Testis (tissue), 3 donors: ENCODE data around the gene SPIN1. TPM values are rescaled to one million over a fixed set of nuclear protein-coding genes. Genes with fewer than 3 reads are reported as not detected.
"Not testable (repeated sequence)": the region's sequence is repeated elsewhere in the genome, so short reads cannot be mapped to it uniquely, and the experiment has no call there.

Experiments
- DNase-seq: peaks from one replicate; pipeline ENCODE4 v3.0.0-alpha.2; 2019
- H3K27ac ChIP-seq, 2 donors: fragments of 200-600 bp; sonication (generic); one replicate each; pipeline ENCODE4 v1.5.1; 2019
- H3K27me3 ChIP-seq: fragments of 200-600 bp; sonication (generic); one replicate; pipeline ENCODE4 v1.5.1; 2019
- H3K36me3 ChIP-seq: fragments of 200-600 bp; sonication (generic); one replicate; pipeline ENCODE4 v1.5.1; 2017; ENCODE audit warnings: low read depth; ENCODE audit errors: missing control alignments
- H3K4me1 ChIP-seq: fragments of 200-600 bp; sonication (generic); one replicate; pipeline ENCODE4 v1.5.1; 2019
- H3K4me3 ChIP-seq, 2 donors: fragments of 200-600 bp; sonication (generic); one replicate each; pipeline ENCODE4 v1.5.1; 2017 to 2019
- H3K9me3 ChIP-seq: fragments of 200-600 bp; sonication (generic); one replicate; pipeline ENCODE4 v1.5.1; 2017
- CTCF ChIP-seq, 3 experiments: fragments of 450-650 bp in 2 of 3; fragments of 200-600 bp in 1 of 3; sonication (generic) in 1 of 3; IDR thresholded peaks; one replicate each; pipeline ENCODE4 v1.5.1; 2016 to 2019; ENCODE audit warnings: antibody characterized with exemption in 3 of 3, mild to moderate bottlenecking in 2 of 3, moderate library complexity in 1 of 3
- POLR2A ChIP-seq: fragments of 450-650 bp; IDR thresholded peaks from one replicate; pipeline ENCODE4 v1.6.1; 2017; ENCODE audit warnings: antibody characterized with exemption, mild to moderate bottlenecking, moderate library complexity
- WGBS, 2 donors: methylation state at CpG; one replicate each; pipeline ENCODE4 v1.1.5; 2018; 5-methylcytosine and 5-hydroxymethylcytosine counted together
- intact Hi-C: fragments of 100-400 bp; cut with DNase I; formaldehyde crosslinking; loops from one replicate; pipeline ENCODE4 v1.15.1; 2023; ENCODE audit warnings: low total_unique reads
- polyA plus RNA-seq: library from polyadenylated mRNA; stranded (reverse); fragments of 350-450 nt; fragmentation: Illumina TruSeq; extraction: RNeasy Lipid Tissue Mini Kit (QIAGEN cat#74804); gene quantifications from one replicate; pipeline ENCODE4 v1.2.3, GENCODE V29; 2014; ENCODE audit warnings: low read depth, low replicate concordance; ENCODE audit not compliant: insufficient read depth
- total RNA-seq, 2 donors: library from RNA; depleted of rRNA; stranded (reverse); fragments of >200 nt; gene quantifications; one replicate each; pipeline ENCODE4 v1.2.3, GENCODE V29; 2016

Gene SPIN1
- total and polyA plus RNA-seq, 3 donors from 2014 or later = 93.7 to 139 (median 119) TPM

GRCh38 chr9:88355166-88355565 is 33.1 kb upstream of the SPIN1 start:
- Histone ChIP-seq H3K4me3 (no peak overlapping the region), H3K9me3 (no peaks in the 10 kb centered on the region), H3K4me1 (no peaks in the 10 kb centered on the region), H3K27me3 (no peaks in the 10 kb centered on the region), H3K36me3 (no peaks in the 10 kb centered on the region), H3K27ac (no peak overlapping the region)
- intact Hi-C loops = no loop called here
- no peak for TF ChIP-seq POLR2A
- TF ChIP-seq CTCF (IDR thresholded peaks at IDR 0.05) = no peak
- no peak for DNase-seq
- WGBS, 2 donors = 92 to 93% methylated on average over 2 of the region's 2 CpGs

GRCh38 chr9:88357250-88357649 is 31.0 kb upstream of the SPIN1 start:
- not testable (repeated sequence) for H3K27me3 ChIP-seq

GRCh38 chr9:88358723-88359122 is 29.5 kb upstream of the SPIN1 start:
- no peak overlapping the region for H3K4me3 ChIP-seq
- no peak overlapping the region for H3K27ac ChIP-seq
- no peaks in the 10 kb centered on the region for H3K27me3 ChIP-seq
- DNase-seq = no peak
- intact Hi-C loops = no loop called here
- no peaks in the 10 kb centered on the region for H3K9me3 ChIP-seq
- H3K4me1 ChIP-seq = no peaks in the 10 kb centered on the region
- TF ChIP-seq POLR2A (no peak), CTCF (IDR thresholded peaks at IDR 0.05) (no peak)
- WGBS, 2 donors = 93 to 95% methylated on average over 4 of the region's 4 CpGs
- no peaks in the 10 kb centered on the region for H3K36me3 ChIP-seq

More at GRCh38 chr9:88357250-88357649, 31.0 kb upstream of the SPIN1 start:
- DNase-seq, H3K9me3 ChIP-seq, intact Hi-C loops, H3K36me3 ChIP-seq, H3K4me1 ChIP-seq, H3K27ac ChIP-seq, H3K4me3 ChIP-seq: not testable (repeated sequence)

- WGBS, 2 donors = 92 to 96% methylated on average over 3 of the region's 3 CpGs
These were observed 28.3 kb upstream of the SPIN1 start for GRCh38 chr9:88359974-88360373.

GRCh38 chr9:88362681-88363080 is 25.6 kb upstream of the SPIN1 start:
- 82 to 92% methylated on average over 2 of the region's 2 CpGs for WGBS, 2 donors
- intact Hi-C loops = no loop called here
- Histone ChIP-seq H3K27me3 (no peaks in the 10 kb centered on the region), H3K27ac (no peak overlapping the region), H3K4me1 (no peaks in the 10 kb centered on the region), H3K36me3 (no peaks in the 10 kb centered on the region), H3K9me3 (no peaks in the 10 kb centered on the region), H3K4me3 (no peak overlapping the region)
- TF ChIP-seq POLR2A (no peak), CTCF (IDR thresholded peaks at IDR 0.05) (no peak)
- no peak for DNase-seq

More at GRCh38 chr9:88359974-88360373, 28.3 kb upstream of the SPIN1 start:
- H3K9me3 ChIP-seq = no peaks in the 10 kb centered on the region
- H3K4me1 ChIP-seq = no peaks in the 10 kb centered on the region
- H3K4me3 ChIP-seq = no peak overlapping the region
- no peaks in the 10 kb centered on the region for H3K27me3 ChIP-seq
- TF ChIP-seq POLR2A = no peak
- H3K36me3 ChIP-seq = no peaks in the 10 kb centered on the region
- intact Hi-C loops = no loop called here
- no peak overlapping the region for H3K27ac ChIP-seq
- DNase-seq = no peak

GRCh38 chr9:88363661-88364060 is 24.6 kb upstream of the SPIN1 start:
- DNase-seq = no peak
- Histone ChIP-seq H3K36me3 (no peaks in the 10 kb centered on the region), H3K4me3 (no peak overlapping the region), H3K4me1 (no peaks in the 10 kb centered on the region), H3K27ac (no peak overlapping the region), H3K27me3 (no peaks in the 10 kb centered on the region), H3K9me3 (no peaks in the 10 kb centered on the region)
- TF ChIP-seq POLR2A (no peak), CTCF (IDR thresholded peaks at IDR 0.05) (no peak)
- 67 to 80% methylated on average over 1 of the region's 1 CpG for WGBS, 2 donors
- intact Hi-C loops = no loop called here
